Measurements from ENCODE around the gene HBA1.
"Not testable (repeated sequence)": the region's sequence is repeated elsewhere in the genome, so short reads cannot be mapped to it uniquely, and the experiment has no call there.

HBA1 gene

GRCh38 chr16:176477-177382, at the start of gene HBA1:
Gene HBA1, plus strand, starts transcription at chr16:176680. Its CDS starts 37 bp downstream, at chr16:176717.
- not testable (repeated sequence) for DNase-seq

GRCh38 chr16:129075-129474, 47.4 kb upstream of the HBA1 start:
- DNase-seq = no peak

GRCh38 chr16:130533-131173, 45.8 kb upstream of the HBA1 start:
- no peak for DNase-seq

- no peak for DNase-seq
These were observed 44.4 kb upstream of the HBA1 start for GRCh38 chr16:132120-132519.

GRCh38 chr16:133716-134115, 42.8 kb upstream of the HBA1 start:
- no peak for DNase-seq

- peak in 2 of 3 donors; percentile 14 to 25 for DNase-seq
These were observed 38.4 kb upstream of the HBA1 start for GRCh38 chr16:138049-138417.

GRCh38 chr16:140175-140857, 36.2 kb upstream of the HBA1 start:
- no peak for DNase-seq

GRCh38 chr16:142405-142967, 34.0 kb upstream of the HBA1 start:
- no peak for DNase-seq

- no peak for DNase-seq
These were observed 33.4 kb upstream of the HBA1 start for GRCh38 chr16:143047-143446.

GRCh38 chr16:143456-143855, 33.0 kb upstream of the HBA1 start:
- no peak for DNase-seq

GRCh38 chr16:144797-145252, 31.7 kb upstream of the HBA1 start:
- no peak for DNase-seq

GRCh38 chr16:146646-147045, 29.8 kb upstream of the HBA1 start:
- DNase-seq = no peak

GRCh38 chr16:149024-149660, 27.3 kb upstream of the HBA1 start:
- no peak for DNase-seq

GRCh38 chr16:152141-153128, 24.0 kb upstream of the HBA1 start, which contains the start of gene HBZ:
Gene HBZ, plus strand, starts transcription at chr16:152644. Its CDS starts 266 bp downstream, at chr16:152910.
- DNase-seq = no peak

GRCh38 chr16:153129-153521, 23.4 kb upstream of the HBA1 start:
- DNase-seq = not testable (repeated sequence)

- DNase-seq = not testable (repeated sequence)
These were observed 22.8 kb upstream of the HBA1 start for GRCh38 chr16:153550-154216.

GRCh38 chr16:154217-155030, 22.1 kb upstream of the HBA1 start:
- DNase-seq = peak in 1 of 3 donors; percentile 52

GRCh38 chr16:155031-155398, 21.5 kb upstream of the HBA1 start:
- no peak for DNase-seq

- no peak for DNase-seq
These were observed 17.2 kb upstream of the HBA1 start for GRCh38 chr16:159136-159849.

Data from suppressor macrophage treated with lipopolysaccharide for 1 hour (primary cell).